ENCODE data around the gene ADAP2.

DNA sequence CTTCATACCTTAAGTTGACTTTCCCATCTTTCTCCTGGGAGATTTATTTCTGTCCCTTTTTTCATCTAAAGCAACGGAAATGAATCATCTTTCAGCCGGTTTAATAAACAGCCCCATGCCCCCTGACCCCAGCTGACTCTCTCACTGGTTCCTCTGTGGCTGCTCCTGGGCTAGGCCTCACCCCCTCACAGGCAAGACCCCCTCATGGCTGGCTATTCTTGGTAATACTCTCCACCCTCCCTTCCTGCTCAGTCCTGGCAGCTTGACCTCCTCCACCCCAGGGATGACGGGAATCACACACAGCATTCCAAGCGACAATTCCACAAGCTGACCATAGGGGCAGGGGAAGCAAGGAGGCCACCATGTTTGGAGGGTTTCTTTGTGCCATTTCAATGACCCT, 1.5 kb upstream of the ADAP2 start:
- TF ChIP-seq, protein P1, sequence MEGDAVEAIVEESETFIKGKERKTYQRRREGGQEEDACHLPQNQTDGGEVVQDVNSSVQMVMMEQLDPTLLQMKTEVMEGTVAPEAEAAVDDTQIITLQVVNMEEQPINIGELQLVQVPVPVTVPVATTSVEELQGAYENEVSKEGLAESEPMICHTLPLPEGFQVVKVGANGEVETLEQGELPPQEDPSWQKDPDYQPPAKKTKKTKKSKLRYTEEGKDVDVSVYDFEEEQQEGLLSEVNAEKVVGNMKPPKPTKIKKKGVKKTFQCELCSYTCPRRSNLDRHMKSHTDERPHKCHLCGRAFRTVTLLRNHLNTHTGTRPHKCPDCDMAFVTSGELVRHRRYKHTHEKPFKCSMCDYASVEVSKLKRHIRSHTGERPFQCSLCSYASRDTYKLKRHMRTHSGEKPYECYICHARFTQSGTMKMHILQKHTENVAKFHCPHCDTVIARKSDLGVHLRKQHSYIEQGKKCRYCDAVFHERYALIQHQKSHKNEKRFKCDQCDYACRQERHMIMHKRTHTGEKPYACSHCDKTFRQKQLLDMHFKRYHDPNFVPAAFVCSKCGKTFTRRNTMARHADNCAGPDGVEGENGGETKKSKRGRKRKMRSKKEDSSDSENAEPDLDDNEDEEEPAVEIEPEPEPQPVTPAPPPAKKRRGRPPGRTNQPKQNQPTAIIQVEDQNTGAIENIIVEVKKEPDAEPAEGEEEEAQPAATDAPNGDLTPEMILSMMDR (IDR thresholded peaks at IDR 0.05): no peak
- TF ChIP-seq ZFX (IDR thresholded peaks at IDR 0.05; ENCODE audit: borderline replicate concordance): no peak

All from 22Rv1 (cell line).